HEK293T (cell line): ENCODE measurements around the gene SNX22.

Experiments
- BHLHE40 ChIP-seq: fragments of 450-650 bp; IDR thresholded peaks from 2 replicates; pipeline ENCODE4 v1.6.1; 2016; ENCODE audit warnings: mild to moderate bottlenecking, moderate library complexity, borderline replicate concordance
- CTBP1 ChIP-seq: fragments of 450-650 bp; IDR thresholded peaks from 2 replicates; pipeline ENCODE4 v1.6.1; 2016; ENCODE audit warnings: borderline replicate concordance
- FOXM1 ChIP-seq: fragments of 450-650 bp; IDR thresholded peaks from 2 replicates; pipeline ENCODE4 v1.6.1; 2017; ENCODE audit warnings: mild to moderate bottlenecking, borderline replicate concordance
- HDGF ChIP-seq: fragments of 450-650 bp; IDR thresholded peaks from 2 replicates; pipeline ENCODE4 v1.6.1; 2017; ENCODE audit warnings: antibody characterized with exemption, borderline replicate concordance
- NFRKB ChIP-seq: fragments of 450-650 bp; IDR thresholded peaks from 2 replicates; pipeline ENCODE4 v1.6.1; 2016; ENCODE audit warnings: mild to moderate bottlenecking, moderate library complexity
- PKNOX1 ChIP-seq: fragments of 450-650 bp; IDR thresholded peaks from 2 replicates; pipeline ENCODE4 v1.6.1; 2016
- SP1 ChIP-seq: fragments of 450-650 bp; IDR thresholded peaks from 2 replicates; pipeline ENCODE4 v1.6.1; 2017
- SUZ12 ChIP-seq: fragments of 450-650 bp; IDR thresholded peaks from 2 replicates; pipeline ENCODE4 v1.6.1; 2016; ENCODE audit warnings: mild to moderate bottlenecking
- TARDBP ChIP-seq: fragments of 450-650 bp; IDR thresholded peaks from 2 replicates; pipeline ENCODE4 v1.6.1; 2016
- ZNF384 ChIP-seq: fragments of 450-650 bp; IDR thresholded peaks from 2 replicates; pipeline ENCODE4 v1.6.1; 2016

DNA sequence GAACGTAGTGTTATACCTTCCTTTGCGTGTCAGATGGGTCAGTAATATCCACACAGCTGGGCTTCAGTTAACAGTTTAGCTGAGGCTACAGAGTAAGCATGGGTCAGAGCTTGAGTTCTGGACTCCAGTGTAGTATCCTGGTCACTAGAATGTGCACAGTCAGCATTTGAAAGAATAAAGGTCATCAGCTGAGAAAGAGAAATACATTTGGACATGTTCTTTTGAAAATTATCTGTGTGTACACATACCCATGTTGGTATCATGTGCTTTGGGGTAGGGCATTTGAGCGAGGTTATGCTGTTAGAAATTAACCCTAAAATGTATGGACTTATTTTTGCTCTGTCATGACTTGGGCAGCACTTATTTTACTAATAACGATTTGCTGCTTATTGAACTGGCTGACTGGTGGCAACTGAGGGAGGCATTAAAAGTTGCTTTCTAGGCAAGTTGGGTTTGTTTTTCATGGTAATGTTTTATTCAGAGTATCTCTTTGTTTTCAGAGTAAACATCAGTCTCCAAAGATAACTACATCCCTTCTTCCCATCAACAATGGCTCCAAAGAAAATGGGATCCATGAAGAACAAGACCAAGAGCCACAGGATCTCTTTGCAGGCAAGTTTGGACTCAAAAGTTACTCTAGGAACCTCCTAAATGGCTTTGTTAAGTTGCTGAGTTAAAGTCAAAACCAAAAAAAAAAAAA lies 39.3 kb upstream of the SNX22 start:
- TF ChIP-seq SUZ12 (no peak), NFRKB (no peak), PKNOX1 (no peak), TARDBP (no peak), HDGF (no peak), CTBP1 (no peak), SP1 (no peak), ZNF384 (no peak), FOXM1 (no peak), BHLHE40 (no peak)
